Calu3 (cell line): Measurements from ENCODE around the gene DNAJC7. TPM values are rescaled to one million over a fixed set of nuclear protein-coding genes. Genes with fewer than 3 reads are reported as not detected.
"Not testable (repeated sequence)": the region's sequence is repeated elsewhere in the genome, so short reads cannot be mapped to it uniquely, and the experiment has no call there.

Experiments used
- BruUV-seq: library from RNA; stranded (reverse); fragments of 400-500 nt; replicated peaks from 2 replicates; lab custom pipeline; 2021; lab: Mats Ljungman, UMichigan
- CTCF ChIA-PET: fragments of 300-600 bp; sonication (Branson Sonifier 250); formaldehyde crosslinking; loops from one replicate; lab custom pipeline; 2022; ENCODE audit warnings: antibody characterized with exemption; lab: Charles Lee
- DNase-seq: peaks from one replicate; pipeline ENCODE4 v3.0.0; 2022
- H3K27ac Mint-ChIP-seq: one replicate; pipeline ENCODE4 v1.8.0; 2022; ENCODE audit warnings: mixed read lengths; ENCODE audit not compliant: unreplicated experiment
- H3K27me3 Mint-ChIP-seq: one replicate; pipeline ENCODE4 v1.8.0; 2022; ENCODE audit warnings: mixed read lengths; ENCODE audit not compliant: unreplicated experiment
- H3K36me3 Mint-ChIP-seq: one replicate; pipeline ENCODE4 v1.8.0; 2022; ENCODE audit warnings: mild to moderate bottlenecking, moderate library complexity, mixed read lengths; ENCODE audit not compliant: insufficient read depth, unreplicated experiment
- H3K4me1 Mint-ChIP-seq: one replicate; pipeline ENCODE4 v1.8.0; 2022; ENCODE audit warnings: mild to moderate bottlenecking, low read depth, mixed read lengths; ENCODE audit not compliant: unreplicated experiment
- H3K4me3 Mint-ChIP-seq: one replicate; pipeline ENCODE4 v1.8.0; 2022; ENCODE audit warnings: mild to moderate bottlenecking, low read depth, moderate library complexity, mixed read lengths; ENCODE audit not compliant: unreplicated experiment
- H3K9me3 Mint-ChIP-seq: one replicate; pipeline ENCODE4 v1.8.0; 2022; ENCODE audit warnings: low read depth, mixed read lengths; ENCODE audit not compliant: unreplicated experiment
- CTCF ChIP-seq: fragments of 200-600 bp; IDR thresholded peaks from one replicate; pipeline ENCODE4 v1.8.0; 2022; ENCODE audit warnings: antibody characterized with exemption; ENCODE audit not compliant: unreplicated experiment
- intact Hi-C: fragments of 100-400 bp; cut with micrococcal nuclease; formaldehyde crosslinking; loops from one replicate; pipeline ENCODE4 v1.10.0; 2022; ENCODE audit not compliant: unreplicated experiment
- total RNA-seq: library from RNA; stranded (reverse); gene quantifications from 2 replicates; pipeline ENCODE4 v1.2.3, GENCODE V29; 2022

DNAJC7 gene
- total RNA-seq, 1 experiment from 2014 or later: 184 TPM

- intact Hi-C loops: no loop called here
- TF ChIP-seq CTCF: no peak
- DNase-seq: no peak
- H3K9me3 Mint-ChIP-seq: no peaks in the 10 kb centered on the region
- no peak overlapping the region for H3K27ac Mint-ChIP-seq
- H3K27me3 Mint-ChIP-seq: peaks cover 19% of the 10 kb centered on the region
- CTCF ChIA-PET: no interaction called here
- H3K4me3 Mint-ChIP-seq: no peak overlapping the region
- H3K36me3 Mint-ChIP-seq: peaks cover 3% of the 10 kb centered on the region
- BruUV-seq: no TSS peak
- no peaks in the 10 kb centered on the region for H3K4me1 Mint-ChIP-seq
Observed at GRCh38 chr17:41935641-41936040, 81.6 kb downstream of the DNAJC7 start.

GRCh38 chr17:41932816-41933389 is 84.3 kb downstream of the DNAJC7 start:
- no TSS peak for BruUV-seq
- H3K27ac Mint-ChIP-seq: no peak overlapping the region
- H3K36me3 Mint-ChIP-seq: peaks cover 12% of the 10 kb centered on the region
- H3K9me3 Mint-ChIP-seq: no peaks in the 10 kb centered on the region
- intact Hi-C loops: no loop called here
- peaks cover 11% of the 10 kb centered on the region for H3K4me1 Mint-ChIP-seq
- CTCF ChIA-PET: interaction anchor here (0.6 to 0.7 kb wide), 12 partner anchors 9 to 1517 kb away, joined by 3 to 7 read pairs (median 4); partner anchors contain the start of gene DNAJC7
- H3K4me3 Mint-ChIP-seq: no peak overlapping the region
- no peak for DNase-seq
- H3K27me3 Mint-ChIP-seq: no peaks in the 10 kb centered on the region
- no peak for TF ChIP-seq CTCF

- H3K4me3 Mint-ChIP-seq, BruUV-seq, intact Hi-C loops, CTCF ChIA-PET, H3K9me3 Mint-ChIP-seq, H3K27ac Mint-ChIP-seq, H3K27me3 Mint-ChIP-seq, DNase-seq: not testable (repeated sequence)
- Mint-ChIP-seq H3K36me3 (peaks cover 12% of the 10 kb centered on the region), H3K4me1 (peaks cover 11% of the 10 kb centered on the region)
Observed at GRCh38 chr17:41931715-41932114, 85.5 kb downstream of the DNAJC7 start.

GRCh38 chr17:41930833-41931156 is 86.4 kb downstream of the DNAJC7 start:
- DNase-seq, H3K27me3 Mint-ChIP-seq, BruUV-seq, H3K9me3 Mint-ChIP-seq, intact Hi-C loops: not testable (repeated sequence)
- Mint-ChIP-seq H3K4me3 (peak overlapping the region; percentile 84), H3K4me1 (peaks cover 11% of the 10 kb centered on the region), H3K36me3 (peaks cover 12% of the 10 kb centered on the region), H3K27ac (peak overlapping the region; percentile 83)
- CTCF ChIA-PET: interaction anchor here (0.5 to 1.8 kb wide), 16 partner anchors 9 to 435 kb away, joined by 3 to 15 read pairs (median 4); partner anchors contain the start of genes ACLY and DHX58

- Mint-ChIP-seq H3K4me1 (peaks cover 11% of the 10 kb centered on the region), H3K27me3 (no peaks in the 10 kb centered on the region), H3K4me3 (peak within 1 kb of the TSS; percentile 84), H3K9me3 (no peaks in the 10 kb centered on the region), H3K36me3 (peaks cover 12% of the 10 kb centered on the region), H3K27ac (peak within 1 kb of the TSS; percentile 83)
- TF ChIP-seq CTCF: no peak
- intact Hi-C loops: no loop called here
- peak; percentile 99 for DNase-seq
- BruUV-seq: TSS peak; percentile 96
- CTCF ChIA-PET: interaction anchor here (0.5 to 1.8 kb wide), 19 partner anchors 8 to 436 kb away, joined by 3 to 15 read pairs (median 3); partner anchors contain the start of genes ACLY and DHX58
Observed at GRCh38 chr17:41930009-41930832, 87.0 kb downstream of the DNAJC7 start, which contains the start of gene ODAD4. Gene ODAD4, plus strand, starts transcription at chr17:41930617. Its CDS starts 107 bp downstream, at chr17:41930724.
